ENCODE results near the gene ST6GALNAC4. TPM values are rescaled to one million over a fixed set of nuclear protein-coding genes. Genes with fewer than 3 reads are reported as not detected.
A peak's percentile ranks its signal among the peaks of the same experiment; 100 is the strongest.

Gene ST6GALNAC4
- total and polyA plus RNA-seq, 3 donors from 2014 or later: 10.3 to 24.7 (median 18.8) TPM

DNA sequence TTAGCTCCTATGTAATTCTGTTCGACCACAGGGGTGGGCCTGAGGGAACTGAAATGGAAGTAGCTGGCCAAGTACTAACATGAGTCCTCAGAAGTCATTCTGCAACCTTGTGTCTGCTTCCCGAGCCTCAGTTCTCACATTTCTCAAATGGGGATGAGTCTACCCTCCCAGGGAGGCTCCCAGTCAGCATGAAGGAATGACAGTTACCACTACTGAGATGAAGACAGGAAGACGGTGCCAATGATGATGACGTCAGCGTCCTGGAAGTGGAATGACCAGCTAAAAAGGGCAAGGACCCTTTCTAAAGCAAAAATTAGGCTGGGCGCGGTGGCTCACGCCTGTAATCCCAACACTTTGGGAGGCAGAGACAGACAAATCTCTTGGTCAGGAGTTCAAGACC, 6.9 kb upstream of the ST6GALNAC4 start:
- intact Hi-C loops (cut with DNase I; ENCODE audit: low total_unique reads): no loop called here
- Histone ChIP-seq H3K36me3 (ENCODE audit: low read depth, missing control alignments) (no peaks in the 10 kb centered on the region), H3K4me1 (peaks cover 13% of the 10 kb centered on the region), H3K4me3 (no peak overlapping the region), H3K27me3 (no peaks in the 10 kb centered on the region), H3K27ac (no peak overlapping the region), H3K9me3 (no peaks in the 10 kb centered on the region)
- no peak for TF ChIP-seq POLR2A (IDR thresholded peaks at IDR 0.05)
- TF ChIP-seq, protein P1, sequence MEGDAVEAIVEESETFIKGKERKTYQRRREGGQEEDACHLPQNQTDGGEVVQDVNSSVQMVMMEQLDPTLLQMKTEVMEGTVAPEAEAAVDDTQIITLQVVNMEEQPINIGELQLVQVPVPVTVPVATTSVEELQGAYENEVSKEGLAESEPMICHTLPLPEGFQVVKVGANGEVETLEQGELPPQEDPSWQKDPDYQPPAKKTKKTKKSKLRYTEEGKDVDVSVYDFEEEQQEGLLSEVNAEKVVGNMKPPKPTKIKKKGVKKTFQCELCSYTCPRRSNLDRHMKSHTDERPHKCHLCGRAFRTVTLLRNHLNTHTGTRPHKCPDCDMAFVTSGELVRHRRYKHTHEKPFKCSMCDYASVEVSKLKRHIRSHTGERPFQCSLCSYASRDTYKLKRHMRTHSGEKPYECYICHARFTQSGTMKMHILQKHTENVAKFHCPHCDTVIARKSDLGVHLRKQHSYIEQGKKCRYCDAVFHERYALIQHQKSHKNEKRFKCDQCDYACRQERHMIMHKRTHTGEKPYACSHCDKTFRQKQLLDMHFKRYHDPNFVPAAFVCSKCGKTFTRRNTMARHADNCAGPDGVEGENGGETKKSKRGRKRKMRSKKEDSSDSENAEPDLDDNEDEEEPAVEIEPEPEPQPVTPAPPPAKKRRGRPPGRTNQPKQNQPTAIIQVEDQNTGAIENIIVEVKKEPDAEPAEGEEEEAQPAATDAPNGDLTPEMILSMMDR (IDR thresholded peaks at IDR 0.05): no peak
- 81 to 84% methylated on average over 8 of the region's 8 CpGs for WGBS, 2 donors
- DNase-seq: no peak

DNA sequence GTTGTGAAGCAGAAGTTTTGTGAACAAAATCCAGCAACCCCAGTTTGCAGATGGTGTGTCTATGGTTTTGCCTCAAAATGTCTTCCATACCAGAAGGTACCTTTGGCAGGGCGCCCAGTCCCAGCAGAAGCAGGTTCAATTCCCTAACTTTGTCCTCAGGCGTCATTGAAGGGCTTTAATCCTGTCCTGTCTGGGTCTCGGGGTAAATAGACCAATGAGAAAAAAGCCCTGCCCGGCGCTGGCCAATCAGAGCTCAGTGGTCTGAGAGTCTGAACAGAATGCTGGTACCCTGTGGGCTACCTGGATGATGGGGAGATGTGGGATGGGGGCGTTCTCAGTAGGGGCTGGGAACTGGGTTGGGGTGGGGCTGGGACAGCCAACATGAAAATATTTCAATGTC, 6.2 kb upstream of the ST6GALNAC4 start:
- Histone ChIP-seq H3K36me3 (ENCODE audit: low read depth, missing control alignments) (no peaks in the 10 kb centered on the region), H3K4me1 (peaks cover 13% of the 10 kb centered on the region), H3K27ac (no peak overlapping the region), H3K4me3 (no peak overlapping the region), H3K9me3 (no peaks in the 10 kb centered on the region), H3K27me3 (no peaks in the 10 kb centered on the region)
- no peak for DNase-seq
- TF ChIP-seq, protein P1 (IDR thresholded peaks at IDR 0.05): no peak
- no peak for TF ChIP-seq POLR2A (IDR thresholded peaks at IDR 0.05)
- WGBS, 2 donors: 59 to 64% methylated on average over 6 of the region's 6 CpGs
- intact Hi-C loops (cut with DNase I; ENCODE audit: low total_unique reads): no loop called here

DNA sequence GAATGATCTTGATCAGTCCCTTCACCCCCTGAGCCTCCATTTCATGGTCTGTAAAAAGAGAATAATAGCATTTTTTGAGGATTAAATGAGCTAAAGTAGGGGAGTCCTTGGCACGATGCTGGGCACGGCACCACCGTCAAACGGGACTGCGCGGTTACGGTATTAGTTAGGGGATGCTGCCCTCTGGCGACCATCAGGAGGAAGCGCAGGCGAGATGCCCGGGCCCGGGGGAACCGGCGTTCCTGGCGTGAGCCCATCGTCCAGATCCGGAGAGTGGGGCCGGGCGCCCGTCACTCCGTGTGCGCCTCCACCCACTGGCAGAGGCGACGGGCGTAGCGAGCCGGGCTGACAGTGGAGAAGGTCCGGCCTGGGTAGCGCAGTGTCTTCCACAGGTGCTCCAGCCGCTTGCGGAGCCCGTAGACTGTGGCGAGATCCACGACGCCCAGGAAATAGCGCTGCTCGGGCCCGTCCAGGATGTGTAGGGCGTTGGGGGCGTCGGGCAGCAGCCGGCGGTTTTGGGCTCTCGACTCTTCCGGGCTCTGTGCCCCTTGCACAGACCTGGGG, 4.8 kb upstream of the ST6GALNAC4 start:
- DNase-seq: peak; percentile 77
- H3K36me3 ChIP-seq (ENCODE audit: low read depth, missing control alignments): no peaks in the 10 kb centered on the region
- H3K4me3 ChIP-seq: peak overlapping the region in 1 of 2 donors; percentile 24
- peaks cover 5% of the 10 kb centered on the region for H3K4me1 ChIP-seq
- intact Hi-C loops (cut with DNase I; ENCODE audit: low total_unique reads): no loop called here
- WGBS, 2 donors: 4 to 9% methylated on average over 21 to 42 of the region's 45 CpGs
- TF ChIP-seq, protein P1 (IDR thresholded peaks at IDR 0.05): peak; percentile 92 to 95 (median 95)
- no peak for TF ChIP-seq POLR2A (IDR thresholded peaks at IDR 0.05)
- H3K27me3 ChIP-seq: no peaks in the 10 kb centered on the region
- no peaks in the 10 kb centered on the region for H3K9me3 ChIP-seq
- no peak overlapping the region for H3K27ac ChIP-seq

DNA sequence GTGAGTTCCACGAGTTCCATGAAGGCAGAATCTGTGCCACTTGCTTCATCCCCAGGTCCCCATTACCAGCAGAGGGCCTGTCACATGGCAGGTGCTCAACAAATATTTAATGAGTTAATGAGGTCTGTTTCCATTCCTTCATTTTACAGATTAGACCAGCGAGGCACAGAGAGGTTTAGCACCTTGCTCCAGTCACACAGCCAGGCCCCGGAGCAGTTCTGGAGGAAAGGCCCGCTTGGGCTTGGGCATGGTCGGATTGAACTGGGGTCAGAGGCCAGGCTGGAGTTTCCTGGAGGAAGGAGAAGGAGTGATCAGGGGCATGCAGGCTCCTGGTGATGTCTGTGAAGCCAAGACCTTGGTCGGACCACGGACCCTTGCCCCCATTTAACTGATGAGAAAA, 4.0 kb upstream of the ST6GALNAC4 start:
- H3K4me3 ChIP-seq: no peak overlapping the region
- intact Hi-C loops (cut with DNase I; ENCODE audit: low total_unique reads): no loop called here

More for the DNA sequence above, 4.0 kb upstream of the ST6GALNAC4 start:
- Histone ChIP-seq H3K4me1 (peaks cover 4% of the 10 kb centered on the region), H3K27ac (no peak overlapping the region), H3K9me3 (no peaks in the 10 kb centered on the region), H3K36me3 (ENCODE audit: low read depth, missing control alignments) (no peaks in the 10 kb centered on the region), H3K27me3 (no peaks in the 10 kb centered on the region)
- 92% methylated on average over 7 of the region's 7 CpGs for WGBS, 2 donors
- TF ChIP-seq, protein P1 (IDR thresholded peaks at IDR 0.05): no peak
- no peak for TF ChIP-seq POLR2A (IDR thresholded peaks at IDR 0.05)
- DNase-seq: no peak
